ENCODE results near the gene ECE1.

Gene ECE1

GRCh38 chr1:21308847-21309652 is 18.8 kb upstream of the ECE1 start:
- DNase-seq (ENCODE audit: low read depth), result no peak

GRCh38 chr1:21308330-21308729 is 18.1 kb upstream of the ECE1 start:
- no peak for DNase-seq (ENCODE audit: low read depth)

DNA sequence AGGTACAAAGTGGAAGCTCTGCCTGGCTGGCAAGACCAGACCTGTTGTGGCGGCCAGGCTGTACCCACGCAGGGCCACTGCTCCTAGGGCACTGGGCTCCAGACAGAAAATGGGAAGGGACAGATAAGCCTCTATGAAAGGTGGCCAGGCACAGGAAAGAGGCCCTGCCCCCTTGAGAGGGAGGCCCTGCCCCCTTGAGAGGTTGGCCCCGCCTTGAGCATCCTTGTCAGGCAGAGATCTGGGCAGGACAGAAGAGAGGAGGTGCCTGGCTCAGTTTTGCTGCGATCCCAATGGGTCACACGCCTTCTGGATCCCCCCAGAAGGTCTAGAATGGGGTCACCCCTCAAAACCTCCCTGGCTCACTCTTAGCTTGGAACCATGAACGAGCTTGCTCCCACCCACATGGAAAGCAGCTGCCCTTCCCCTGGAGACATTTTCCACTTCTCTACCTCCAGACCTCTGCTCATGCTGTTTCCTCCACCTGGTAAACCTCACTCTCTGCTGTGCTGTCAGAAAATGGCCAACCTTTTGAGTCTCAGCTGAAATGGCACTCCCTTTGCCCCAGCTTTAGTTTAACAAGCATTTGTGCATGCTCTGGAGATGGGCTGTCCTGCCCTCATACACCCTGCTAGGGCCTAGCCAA is 17.5 kb upstream of the ECE1 start:
- no peak for DNase-seq (ENCODE audit: low read depth)

- no peak for DNase-seq (ENCODE audit: low read depth)
These were observed 16.9 kb upstream of the ECE1 start for GRCh38 chr1:21307210-21307609.

GRCh38 chr1:21305900-21306189 is 15.6 kb upstream of the ECE1 start:
- no peak for DNase-seq (ENCODE audit: low read depth)

DNA sequence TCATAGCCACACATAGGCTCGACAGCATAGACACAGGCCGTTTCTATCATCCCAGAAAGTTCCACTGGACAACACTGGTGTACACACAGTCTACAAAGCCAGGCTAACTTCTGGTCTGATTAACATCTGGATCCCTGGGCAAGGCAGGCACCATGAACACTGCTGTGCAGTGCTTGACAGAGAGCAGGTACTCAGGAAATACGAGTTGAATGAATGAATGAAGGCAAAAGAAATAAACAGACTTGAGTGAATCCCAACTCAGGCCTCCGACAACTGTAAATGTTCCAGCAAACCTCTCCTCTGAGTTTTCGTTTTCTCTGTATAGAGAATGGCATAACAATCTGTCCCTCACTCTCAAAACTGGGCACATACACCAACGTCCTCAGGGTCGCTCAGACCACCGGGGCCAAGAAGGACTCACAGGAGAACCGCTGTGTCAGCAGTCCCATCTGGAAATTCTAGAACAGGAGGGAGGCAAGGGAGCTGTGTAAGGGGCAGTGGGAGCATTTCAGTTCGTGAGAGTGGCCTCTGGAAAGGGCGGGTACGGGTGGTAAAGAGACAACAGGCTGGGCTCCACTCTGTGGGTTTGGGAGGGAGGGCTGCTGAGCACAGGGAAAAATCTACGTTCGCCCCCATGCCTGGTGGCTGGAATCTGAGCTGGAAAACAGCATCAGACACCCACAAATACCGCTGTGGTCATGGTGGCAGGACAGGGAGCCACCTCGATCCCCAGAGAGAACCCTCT is 15.1 kb upstream of the ECE1 start:
- no peak for DNase-seq (ENCODE audit: low read depth)

GRCh38 chr1:21304488-21304887 is 14.2 kb upstream of the ECE1 start:
- no peak for DNase-seq (ENCODE audit: low read depth)

DNA sequence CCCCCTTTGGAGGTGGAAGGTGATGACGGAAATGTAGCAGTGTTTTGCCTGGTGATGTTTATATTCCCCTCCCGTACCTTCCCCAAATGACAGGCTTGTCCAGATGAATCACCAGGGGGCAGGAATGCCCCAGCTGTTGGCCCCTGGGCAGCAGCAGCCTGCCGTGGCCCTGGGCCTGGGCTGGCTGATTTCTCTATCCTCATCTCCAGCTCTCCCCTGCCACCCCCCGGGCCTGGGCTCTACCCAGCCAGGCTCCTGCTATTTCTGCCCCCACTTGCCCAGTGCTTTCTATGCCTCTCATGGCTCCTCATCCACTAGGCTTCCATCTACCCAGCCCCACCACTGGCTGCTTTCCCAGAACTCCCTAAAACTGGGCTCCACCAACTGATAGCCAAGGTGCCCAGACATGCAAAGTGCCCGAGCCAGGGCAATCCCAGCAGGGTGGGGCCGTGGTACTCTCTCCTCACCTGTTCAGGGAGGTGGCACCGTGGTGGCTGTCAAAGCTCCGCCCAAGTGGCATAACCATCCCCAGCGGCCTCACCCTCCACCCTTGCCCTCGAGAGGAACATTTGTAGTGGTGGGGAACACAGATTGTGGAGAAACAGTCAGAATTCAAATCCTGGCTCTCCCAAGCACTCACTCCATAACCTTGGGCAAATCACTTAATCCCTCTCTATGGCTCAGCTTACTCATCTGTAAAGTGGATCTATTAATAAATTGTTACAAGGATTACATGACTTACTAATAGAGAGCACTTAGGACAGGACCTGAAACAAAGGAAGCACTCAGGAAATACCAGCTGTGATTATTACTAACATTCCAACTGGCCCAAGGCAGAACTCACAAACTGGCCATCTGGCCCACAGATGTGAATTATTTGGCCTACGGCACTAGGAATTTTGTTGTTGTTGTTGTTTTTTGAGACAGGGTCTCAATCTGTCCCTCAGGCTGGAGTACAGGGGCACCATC is 12.8 kb upstream of the ECE1 start:
- DNase-seq (ENCODE audit: low read depth), result peak; percentile 84

DNA sequence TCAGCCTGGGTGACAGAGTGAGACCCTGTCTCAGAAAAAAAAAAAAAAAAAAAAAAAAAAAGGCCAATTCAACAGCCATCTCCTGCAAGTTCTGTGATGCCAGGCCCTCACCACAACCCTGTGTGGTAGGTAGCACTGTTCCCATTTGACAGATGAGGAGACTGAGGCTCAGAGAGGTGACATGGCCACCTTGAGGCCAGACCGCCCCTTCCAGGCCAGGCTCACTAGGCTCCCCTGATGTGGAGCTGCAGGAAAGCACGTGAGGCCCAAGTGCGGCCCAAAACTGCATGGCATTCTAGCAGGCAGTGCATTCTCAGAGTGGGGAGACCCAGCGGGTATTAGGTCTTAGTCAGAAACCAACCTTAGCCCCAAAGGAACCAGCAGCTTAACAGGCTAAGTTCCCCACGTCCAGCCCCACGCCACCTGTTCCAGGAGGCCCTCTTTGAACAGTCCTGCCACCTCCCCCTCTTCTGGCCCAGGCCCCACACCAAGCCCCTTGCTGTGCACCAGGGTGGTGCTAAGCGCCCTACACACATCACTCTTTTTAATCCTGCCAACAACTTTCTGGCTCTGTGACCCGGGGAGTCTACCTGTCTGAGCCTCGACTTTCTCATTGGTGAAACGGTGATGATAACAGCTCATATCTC is 11.7 kb upstream of the ECE1 start:
- no peak for DNase-seq (ENCODE audit: low read depth)

GRCh38 chr1:21300774-21301173 is 10.5 kb upstream of the ECE1 start:
- no peak for DNase-seq (ENCODE audit: low read depth)

DNA sequence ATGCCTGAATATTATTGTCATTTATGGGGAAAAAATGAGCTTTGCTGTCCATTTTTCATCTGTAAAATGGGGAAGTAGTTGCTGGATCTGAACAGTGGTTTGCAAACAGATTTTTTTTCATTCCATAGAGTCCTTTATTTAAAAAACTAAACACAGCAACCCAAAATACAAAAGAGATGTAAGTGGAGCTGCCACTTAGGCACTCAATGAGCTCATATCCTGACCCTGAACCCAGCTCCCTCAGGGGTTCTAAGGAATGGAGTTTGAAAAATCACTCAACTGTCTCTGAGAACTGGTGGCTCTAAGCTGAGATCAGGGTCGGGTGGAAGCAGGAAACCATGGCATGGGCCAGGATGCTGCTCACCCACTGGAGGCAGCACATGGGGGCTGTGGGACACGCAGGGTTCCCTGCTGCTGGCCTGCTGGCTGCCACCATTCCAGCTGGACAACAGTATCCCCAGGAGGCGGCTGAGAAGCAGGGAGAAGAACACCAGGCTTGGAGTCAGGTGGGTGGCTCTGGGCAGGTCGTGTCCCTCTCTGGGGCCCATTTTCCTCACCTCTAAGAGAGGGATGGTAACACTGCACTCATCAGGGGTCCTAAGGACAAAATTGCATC is 9.6 kb upstream of the ECE1 start:
- no peak for DNase-seq (ENCODE audit: low read depth)

DNA sequence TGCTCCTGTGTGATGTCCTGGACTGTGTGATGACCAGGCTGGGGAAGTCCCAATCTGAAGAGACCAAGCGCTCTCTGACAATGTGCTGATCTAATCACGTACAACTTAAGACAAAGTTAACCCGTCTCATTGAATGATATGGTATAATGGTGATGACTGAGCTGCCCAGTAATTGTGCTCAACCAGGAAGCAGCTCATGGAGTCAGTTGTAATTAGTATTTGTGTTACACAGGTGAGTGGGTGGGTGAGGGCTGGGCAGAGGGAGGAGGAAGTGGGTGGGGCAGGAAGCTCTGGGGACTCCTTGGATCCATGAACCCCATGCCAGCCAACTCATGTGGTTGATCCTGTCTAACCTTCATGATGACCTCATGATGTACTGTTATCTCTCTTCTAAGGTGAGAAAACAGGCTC is 8.7 kb upstream of the ECE1 start:
- DNase-seq (ENCODE audit: low read depth), result no peak

DNA sequence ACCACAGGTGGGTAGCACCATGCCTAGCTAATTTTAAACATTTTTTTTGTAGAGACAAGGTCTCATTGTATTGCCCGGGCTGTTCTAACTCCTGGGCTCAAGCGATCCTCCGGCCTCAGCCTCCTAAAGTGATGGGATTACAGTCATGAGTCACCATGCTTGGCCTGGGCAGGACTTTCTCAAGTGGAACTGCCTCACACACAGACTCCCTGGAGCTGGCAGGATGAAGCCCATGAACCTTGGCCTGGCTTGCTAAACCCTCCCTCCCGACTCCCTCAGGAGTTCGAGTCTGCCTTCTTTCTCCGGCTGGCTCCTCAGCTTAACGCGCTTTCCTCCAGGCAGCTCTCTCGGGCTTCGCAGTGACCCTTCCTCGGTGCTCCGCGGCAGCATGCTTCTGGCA is 7.7 kb upstream of the ECE1 start:
- no peak for DNase-seq (ENCODE audit: low read depth)

- no peak for DNase-seq (ENCODE audit: low read depth)
These were observed 6.5 kb upstream of the ECE1 start for GRCh38 chr1:21296509-21297354.

DNA sequence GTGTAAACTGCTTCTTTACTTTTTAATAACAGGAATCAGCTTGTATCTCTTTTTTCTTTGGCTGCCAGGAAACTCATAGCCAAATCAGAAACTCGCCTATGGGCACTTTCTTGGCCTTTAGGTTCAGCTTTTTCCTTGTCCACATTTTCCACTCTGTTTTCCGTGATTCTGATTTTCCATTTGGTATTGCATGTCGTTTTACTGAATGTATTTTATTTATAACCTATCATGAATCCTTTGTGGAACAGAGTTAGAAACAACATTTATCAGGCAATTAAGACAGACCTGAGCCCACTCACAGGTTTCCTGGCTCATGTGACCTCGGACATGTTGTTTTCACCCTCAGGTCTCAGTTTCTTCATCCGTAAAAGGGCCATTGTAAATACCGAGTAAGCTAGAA is 5.3 kb upstream of the ECE1 start:
- no peak for DNase-seq (ENCODE audit: low read depth)

DNA sequence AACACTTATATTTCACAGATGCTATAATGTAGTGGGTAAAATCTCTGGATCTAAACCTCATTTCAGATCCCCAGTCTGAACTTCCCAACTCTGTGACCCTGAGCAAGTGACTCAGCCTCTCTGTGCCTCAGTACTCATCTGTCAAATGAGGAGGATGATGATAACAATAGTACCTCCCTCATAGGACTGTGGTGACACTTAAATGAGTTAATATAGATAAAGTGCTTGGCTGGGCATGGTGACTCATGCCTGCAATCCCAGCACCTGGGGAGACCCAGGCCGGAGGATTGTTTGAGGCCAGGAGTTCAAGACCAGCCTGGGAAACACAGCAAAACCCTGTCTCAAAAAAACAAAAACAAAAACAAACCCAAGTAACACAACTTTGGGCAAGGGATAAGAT is 4.7 kb upstream of the ECE1 start:
- no peak for DNase-seq (ENCODE audit: low read depth)

DNA sequence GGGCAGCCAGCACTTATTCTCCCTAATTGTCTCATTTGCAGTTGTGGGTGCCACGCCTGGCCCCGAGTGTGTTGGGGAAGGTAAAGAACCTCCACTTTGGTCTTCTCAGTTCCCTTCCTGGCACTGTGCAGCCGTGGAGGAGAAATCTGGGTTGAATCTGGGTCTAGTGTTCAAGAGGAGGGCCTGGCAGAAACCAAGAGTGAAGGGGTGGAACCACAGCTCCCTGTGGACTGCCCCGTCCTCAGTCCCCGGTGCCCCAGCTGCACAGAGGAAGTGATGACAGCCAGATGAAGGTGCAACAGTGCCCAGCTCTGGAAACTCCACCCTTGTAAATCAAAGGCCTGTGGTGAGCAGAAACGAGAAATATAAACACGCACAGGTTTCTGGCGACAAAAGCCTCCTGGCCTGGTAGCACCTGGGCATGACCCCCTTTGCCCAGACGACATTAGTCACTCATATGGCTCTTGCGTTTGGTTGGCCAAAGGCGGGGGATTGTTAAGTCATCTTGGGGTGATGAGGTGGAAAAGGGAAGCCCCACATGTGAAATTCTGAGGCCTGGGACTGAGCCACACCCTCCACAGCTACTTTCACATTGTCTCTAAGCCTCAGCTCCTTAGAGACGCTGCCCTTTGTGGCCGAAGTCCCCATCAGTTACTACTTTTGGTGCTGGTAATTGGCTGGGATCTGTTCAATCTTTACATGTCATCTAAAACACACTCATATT is 4.2 kb upstream of the ECE1 start:
- no peak for DNase-seq (ENCODE audit: low read depth)

- DNase-seq (ENCODE audit: low read depth), result no peak
These were observed 3.4 kb upstream of the ECE1 start for GRCh38 chr1:21293537-21294265.

DNA sequence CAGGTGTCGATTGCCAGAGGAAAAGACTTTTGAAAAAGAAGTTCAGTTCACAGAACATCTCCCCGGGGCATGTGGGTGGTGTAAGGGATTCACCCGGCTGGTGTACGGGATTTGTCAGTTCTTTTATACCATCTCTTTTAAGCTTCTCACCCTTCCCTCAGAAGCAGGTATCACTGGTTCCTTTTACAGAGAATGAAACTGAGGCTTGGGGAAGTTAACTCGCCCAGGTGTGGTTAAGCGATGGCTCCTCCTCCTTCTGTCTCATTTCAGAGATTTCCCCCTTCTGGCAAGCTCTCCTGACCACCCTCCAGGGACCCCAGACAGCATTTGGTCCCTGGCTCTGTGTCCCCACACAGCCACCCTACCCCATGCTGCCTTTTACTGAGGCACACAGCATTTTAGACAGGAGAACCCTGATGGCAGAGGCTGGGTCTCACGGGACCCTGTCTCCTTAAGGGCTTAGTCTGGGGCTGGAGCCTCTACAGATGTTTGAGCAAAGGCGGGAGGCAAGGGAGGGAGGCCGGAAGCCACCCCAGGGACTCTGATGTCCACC is 2.8 kb upstream of the ECE1 start:
- DNase-seq (ENCODE audit: low read depth), result no peak

Measured in GM04504 (cell line).